Gastroesophageal sphincter (tissue), 4 donors: ENCODE results near the gene CYFIP2. TPM values are rescaled to one million over a fixed set of nuclear protein-coding genes. Genes with fewer than 3 reads are reported as not detected.

ENCODE experiments used
- ATAC-seq: fragments of 150-250 bp; one replicate; pipeline ENCODE4 v1.9.1; 2016; ENCODE audit warnings: mild to moderate bottlenecking, moderate library complexity
- H3K27ac ChIP-seq, 4 donors: fragments of 200-600 bp; sonication (generic) in 3 of 4; 1 replicate in 3 of 4; 2 replicates in 1 of 4; pipeline ENCODE4 v1.5.1; 2016 to 2019
- H3K27me3 ChIP-seq: fragments of 200-600 bp; sonication (generic); one replicate; pipeline ENCODE4 v1.5.1; 2019
- H3K36me3 ChIP-seq, 2 donors: fragments of 200-600 bp; sonication (generic); one replicate each; pipeline ENCODE4 v1.5.1; 2019; ENCODE audit warnings: control low read depth in 1 of 2
- H3K4me1 ChIP-seq, 3 donors: fragments of 200-600 bp; sonication (generic); 1 replicate in 2 of 3; 2 replicates in 1 of 3; pipeline ENCODE4 v1.5.1; 2016 to 2019; ENCODE audit warnings: control low read depth in 2 of 3
- H3K4me3 ChIP-seq, 2 donors: fragments of 200-600 bp; sonication (generic); one replicate each; pipeline ENCODE4 v1.5.1; 2019; ENCODE audit warnings: mild to moderate bottlenecking in 1 of 2, moderate library complexity in 1 of 2
- H3K9me3 ChIP-seq, 3 donors: fragments of 200-600 bp; sonication (generic); one replicate each; pipeline ENCODE4 v1.5.1; 2017 to 2019; ENCODE audit warnings: control low read depth in 2 of 3
- CTCF ChIP-seq, 4 experiments: fragments of 200-600 bp in 2 of 4; fragments of 450-650 bp in 2 of 4; sonication (generic) in 1 of 4; IDR thresholded peaks; one replicate each; pipeline ENCODE4 v1.5.1; 2017 to 2019; ENCODE audit warnings: antibody characterized with exemption in 4 of 4, mild to moderate bottlenecking in 2 of 4, moderate library complexity in 2 of 4
- EP300 ChIP-seq: sonication (generic); formaldehyde crosslinking; IDR thresholded peaks from one replicate; pipeline ENCODE4 v1.6.1; 2017; ENCODE audit warnings: antibody characterized with exemption, mild to moderate bottlenecking
- POLR2A ChIP-seq, 2 donors: fragments of 450-650 bp; IDR thresholded peaks; one replicate each; pipeline ENCODE4 v1.6.1; 2017; ENCODE audit warnings: antibody characterized with exemption in 2 of 2, mild to moderate bottlenecking in 2 of 2, moderate library complexity in 1 of 2
- POLR2AphosphoS5 ChIP-seq: sonication (generic); formaldehyde crosslinking; IDR thresholded peaks from one replicate; pipeline ENCODE4 v1.6.1; 2017; ENCODE audit warnings: antibody characterized with exemption
- WGBS, 2 donors: methylation state at CpG; one replicate each; pipeline ENCODE4 v1.1.5; 2018; ENCODE audit warnings: low coverage in 1 of 2; 5-methylcytosine and 5-hydroxymethylcytosine counted together
- total RNA-seq, 4 donors: library from RNA; depleted of rRNA; stranded (reverse); fragments of >200 nt; gene quantifications; one replicate each; pipeline ENCODE4 v1.1.0, GENCODE V29; 2016

The CYFIP2 gene
- 10 to 100 TPM; 13.7 to 50.6 (median 23.1) TPM for total RNA-seq

DNA sequence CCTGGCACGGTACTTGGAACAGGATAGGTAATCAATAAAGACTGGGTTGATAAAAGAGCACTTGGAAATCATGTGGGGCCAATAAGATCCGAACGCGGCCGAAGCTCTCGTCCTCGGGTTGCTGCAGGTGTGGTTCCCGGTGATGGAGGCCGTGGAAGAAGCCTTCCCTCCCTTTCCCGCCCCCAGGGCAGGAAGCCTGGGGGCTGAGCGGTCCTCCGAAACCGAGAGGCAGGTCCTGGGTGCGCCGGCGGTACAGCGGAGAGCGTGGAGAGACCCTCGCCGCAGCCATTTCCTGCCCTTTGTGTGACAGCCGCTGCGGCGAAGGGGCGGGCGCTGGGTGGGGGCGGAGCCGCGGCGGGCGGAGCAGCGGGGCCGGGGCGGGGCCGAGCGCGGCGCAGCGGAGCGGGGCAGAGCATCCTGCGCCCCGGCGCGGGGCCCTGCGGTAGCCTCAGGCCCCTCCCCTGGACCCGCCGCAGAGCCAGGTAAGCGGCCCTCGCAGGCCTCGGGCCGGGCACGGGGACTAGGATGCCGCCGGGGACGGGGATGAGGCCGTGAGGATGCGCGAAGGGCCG is at the start of gene CYFIP2:
TSS of gene CYFIP2 (plus strand) at position 410 of the 572 bp plus-strand sequence. CDS start 19,239 bp downstream, outside the sequence.
- Histone ChIP-seq H3K4me3 (peak within 1 kb of the TSS; percentile 85 to 87), H3K9me3 (no peaks in the 10 kb centered on the region), H3K27ac (peak within 1 kb of the TSS in 2 of 4 donors; percentile 28 to 58), H3K36me3 (no peaks in the 10 kb centered on the region), H3K27me3 (no peaks in the 10 kb centered on the region), H3K4me1 (peaks cover 0 to 21% (median 3%) of the 10 kb centered on the region in 3 donors)
- whole genome bisulfite sequencing, 2 donors: no CpG with 5 or more reads among the region's 58 CpGs
- peak; percentile 91 for ATAC-seq
- TF ChIP-seq CTCF (IDR thresholded peaks at IDR 0.05): no peak
- TF ChIP-seq POLR2A (IDR thresholded peaks at IDR 0.05): peak in 1 of 2 donors; percentile 17

GRCh38 chr5:157216391-157217142 is 49.4 kb upstream of the CYFIP2 start:
- 67 to 77% methylated on average over 2 to 3 of the region's 6 CpGs for WGBS, 2 donors
- TF ChIP-seq POLR2AphosphoS5: no peak
- no peak for TF ChIP-seq CTCF (IDR thresholded peaks at IDR 0.05)
- no peak for TF ChIP-seq EP300
- TF ChIP-seq POLR2A (IDR thresholded peaks at IDR 0.05): no peak
- no peak for ATAC-seq
- Histone ChIP-seq H3K4me3 (no peak overlapping the region), H3K4me1 (peaks cover 0 to 9% (median 0%) of the 10 kb centered on the region in 3 donors), H3K9me3 (no peaks in the 10 kb centered on the region), H3K36me3 (no peaks in the 10 kb centered on the region), H3K27me3 (no peaks in the 10 kb centered on the region), H3K27ac (no peak overlapping the region)

DNA sequence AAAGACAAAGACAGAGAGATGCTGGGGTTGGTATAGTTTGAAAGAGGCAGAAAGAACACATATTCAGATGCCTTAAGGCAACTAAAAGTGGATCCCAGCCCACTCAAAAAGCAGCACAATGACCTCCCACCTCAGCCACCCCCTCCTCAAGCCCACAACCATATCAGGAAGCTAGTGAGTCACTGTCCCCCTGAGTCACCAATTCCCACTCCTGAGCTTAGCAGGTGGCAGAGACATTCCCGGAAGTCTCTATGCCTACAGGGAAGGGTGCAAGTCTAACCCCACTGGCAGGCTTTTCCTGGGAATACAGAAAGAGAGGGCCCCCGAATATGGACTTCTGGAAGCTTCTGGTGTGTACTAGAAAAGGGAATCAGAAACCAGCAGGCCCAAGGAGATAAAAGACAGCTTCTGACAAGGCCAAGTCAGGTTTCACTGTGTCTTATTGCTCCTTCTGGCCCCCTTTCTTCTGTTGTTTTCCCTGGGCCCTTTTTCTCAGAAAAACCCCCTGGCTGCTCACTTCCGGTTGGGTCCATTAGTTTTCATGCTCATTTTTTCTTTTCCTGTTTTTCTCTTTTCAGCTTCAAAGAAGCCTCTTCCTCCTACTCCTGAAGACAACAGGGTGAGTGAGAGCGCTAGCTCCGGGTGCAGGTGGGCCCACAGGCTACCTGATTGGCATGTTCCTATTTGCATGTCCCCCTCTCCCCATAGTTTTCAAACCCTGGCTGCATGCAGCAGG is 48.5 kb upstream of the CYFIP2 start:
- no peak for ATAC-seq
- no peak overlapping the region for H3K4me3 ChIP-seq
- 86% methylated on average over 4 of the region's 5 CpGs; no CpG with 5 or more reads in 1 of the 2 donors for WGBS, 2 donors
- TF ChIP-seq EP300: no peak
- TF ChIP-seq POLR2AphosphoS5: no peak
- no peak for TF ChIP-seq CTCF (IDR thresholded peaks at IDR 0.05)
- no peak for TF ChIP-seq POLR2A (IDR thresholded peaks at IDR 0.05)
- no peak overlapping the region for H3K27ac ChIP-seq
- H3K4me1 ChIP-seq: peaks cover 0 to 9% (median 0%) of the 10 kb centered on the region in 3 donors
- H3K36me3 ChIP-seq: no peaks in the 10 kb centered on the region
- H3K27me3 ChIP-seq: no peaks in the 10 kb centered on the region
- no peaks in the 10 kb centered on the region for H3K9me3 ChIP-seq

GRCh38 chr5:157219491-157220271 is 46.2 kb upstream of the CYFIP2 start:
- ATAC-seq: no peak
- TF ChIP-seq EP300: no peak
- peak; percentile 34 for TF ChIP-seq POLR2AphosphoS5
- Histone ChIP-seq H3K9me3 (no peaks in the 10 kb centered on the region), H3K36me3 (no peaks in the 10 kb centered on the region), H3K4me1 (peaks cover 0 to 9% (median 0%) of the 10 kb centered on the region in 3 donors), H3K27me3 (no peaks in the 10 kb centered on the region), H3K27ac (no peak overlapping the region), H3K4me3 (no peak overlapping the region)
- WGBS, 2 donors: 55 to 73% methylated on average over 2 to 8 of the region's 9 CpGs

- H3K27ac ChIP-seq: no peak overlapping the region
- 86 to 89% methylated on average over 5 of the region's 5 CpGs for WGBS, 2 donors
- TF ChIP-seq POLR2A (IDR thresholded peaks at IDR 0.05) (no peak), POLR2AphosphoS5 (no peak), CTCF (IDR thresholded peaks at IDR 0.05) (no peak), EP300 (no peak)
- H3K4me3 ChIP-seq: no peak overlapping the region
- no peaks in the 10 kb centered on the region for H3K36me3 ChIP-seq
- no peak for ATAC-seq
- no peaks in the 10 kb centered on the region for H3K9me3 ChIP-seq
- no peaks in the 10 kb centered on the region for H3K27me3 ChIP-seq
- H3K4me1 ChIP-seq: peaks cover 0 to 9% (median 0%) of the 10 kb centered on the region in 3 donors
These were observed 44.0 kb upstream of the CYFIP2 start for GRCh38 chr5:157221959-157222358.
